ENCODE results near the gene TTC17. TPM values are rescaled to one million over a fixed set of nuclear protein-coding genes. Genes with fewer than 3 reads are reported as not detected.

Gene TTC17
- polyA plus RNA-seq, 3 donors = 34.7 to 82.5 (median 40.8) TPM

- Mint-ChIP-seq H3K27me3 (ENCODE audit: low read depth in 3 of 3) (peaks cover 0 to 4% (median 0%) of the 10 kb centered on the region in 3 donors), H3K27ac (no peak overlapping the region), H3K4me3 (no peak overlapping the region), H3K4me1 (peaks cover 4% of the 10 kb centered on the region), H3K36me3 (peaks cover 33 to 36% of the 10 kb centered on the region in 2 donors), H3K9me3 (peaks cover 0 to 2% (median 0%) of the 10 kb centered on the region in 7 donors)
- no CpG with 5 or more reads among the region's 1 CpG for WGBS (ENCODE audit: insufficient coverage)
- peaks cover 0 to 2% of the 10 kb centered on the region in 2 donors for H3K27me3 ChIP-seq (ENCODE audit: control insufficient read depth in 2 of 2, insufficient read depth in 2 of 2, low read length in 2 of 2)
- H3K4me2 ChIP-seq (replicated peaks; ENCODE audit: extremely low read depth, low read length, poor library complexity, severe bottlenecking) = no peak overlapping the region
- no peaks in the 10 kb centered on the region for H3K4me1 ChIP-seq (ENCODE audit: control insufficient read depth in 1 of 2, insufficient read depth in 2 of 2, low read length in 2 of 2)
- no peaks in the 10 kb centered on the region for H3K9me3 ChIP-seq (replicated peaks in 1 of 2; ENCODE audit: control insufficient read depth in 1 of 2, insufficient read depth in 1 of 2, low read length in 2 of 2)
- no peak overlapping the region for H3K9ac ChIP-seq (ENCODE audit: insufficient read depth, low read length, poor library complexity, severe bottlenecking)
- H3K4me3 ChIP-seq (replicated peaks in 1 of 3; ENCODE audit: low read depth in 2 of 3, low read length in 3 of 3) = no peak overlapping the region
- H3K36me3 ChIP-seq (replicated peaks in 1 of 2; ENCODE audit: control insufficient read depth in 1 of 2, insufficient read depth in 2 of 2, low read length in 2 of 2) = peaks cover 20 to 33% of the 10 kb centered on the region in 2 donors
- DNase-seq = no peak
- no peaks in the 10 kb centered on the region for H3K79me2 ChIP-seq (ENCODE audit: insufficient read depth, low read length)
- no peak overlapping the region for H3K27ac ChIP-seq (ENCODE audit: low read depth in 1 of 2, low read length in 2 of 2)
- no peak overlapping the region for H2AFZ ChIP-seq (ENCODE audit: insufficient read depth, low read depth, low read length, poor library complexity, severe bottlenecking)
- no peaks in the 10 kb centered on the region for H4K20me1 ChIP-seq (ENCODE audit: insufficient read depth, low read length)
- intact Hi-C loops (cut with micrococcal nuclease) = no loop called here
- no peak for TF ChIP-seq CTCF (IDR thresholded peaks at IDR 0.05)
These were observed 138.4 kb downstream of the TTC17 start for GRCh38 chr11:43497144-43497543.

DNA sequence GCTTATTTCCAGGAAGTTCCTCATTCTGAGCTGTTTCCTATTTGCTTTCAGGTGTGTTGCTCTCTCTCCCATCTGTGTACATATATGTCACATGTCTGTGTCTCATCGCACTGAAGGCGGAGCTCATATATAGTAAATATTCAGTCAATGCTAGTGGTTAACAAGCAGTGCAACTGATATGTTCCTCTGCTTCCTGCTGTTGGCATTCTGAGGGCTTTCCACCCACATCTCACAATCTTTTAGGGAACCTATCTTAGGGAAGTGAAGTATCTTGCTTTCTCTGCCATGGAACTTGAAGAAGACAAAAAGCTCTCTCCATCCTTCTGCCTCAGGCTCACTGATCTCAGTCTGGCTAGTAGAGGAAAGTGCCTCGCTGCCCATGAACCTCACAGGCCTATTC lies 139.8 kb downstream of the TTC17 start:
- no peak for DNase-seq
- no peaks in the 10 kb centered on the region for H3K79me2 ChIP-seq (ENCODE audit: insufficient read depth, low read length)
- H3K27ac ChIP-seq (ENCODE audit: low read depth in 1 of 2, low read length in 2 of 2) = no peak overlapping the region
- no peaks in the 10 kb centered on the region for H3K9me3 ChIP-seq (replicated peaks in 1 of 2; ENCODE audit: control insufficient read depth in 1 of 2, insufficient read depth in 1 of 2, low read length in 2 of 2)
- H3K4me3 Mint-ChIP-seq = peak overlapping the region in 1 of 2 donors; percentile 32
- no peak overlapping the region for H3K4me2 ChIP-seq (replicated peaks; ENCODE audit: extremely low read depth, low read length, poor library complexity, severe bottlenecking)
- H2AFZ ChIP-seq (ENCODE audit: insufficient read depth, low read depth, low read length, poor library complexity, severe bottlenecking) = no peak overlapping the region
- no peak for TF ChIP-seq CTCF (IDR thresholded peaks at IDR 0.05)
- H3K27me3 ChIP-seq (ENCODE audit: control insufficient read depth in 2 of 2, insufficient read depth in 2 of 2, low read length in 2 of 2) = peaks cover 0 to 2% of the 10 kb centered on the region in 2 donors
- intact Hi-C loops (cut with micrococcal nuclease) = no loop called here
- no peaks in the 10 kb centered on the region for H4K20me1 ChIP-seq (ENCODE audit: insufficient read depth, low read length)
- peaks cover 0 to 2% (median 0%) of the 10 kb centered on the region in 7 donors for H3K9me3 Mint-ChIP-seq
- H3K27me3 Mint-ChIP-seq (ENCODE audit: low read depth in 3 of 3) = peaks cover 0 to 4% (median under 1%) of the 10 kb centered on the region in 3 donors
- H3K4me3 ChIP-seq (replicated peaks in 1 of 3; ENCODE audit: low read depth in 2 of 3, low read length in 3 of 3) = no peak overlapping the region
- H3K27ac Mint-ChIP-seq = no peak overlapping the region
- H3K4me1 Mint-ChIP-seq = peaks cover 4% of the 10 kb centered on the region
- H3K4me1 ChIP-seq (ENCODE audit: control insufficient read depth in 1 of 2, insufficient read depth in 2 of 2, low read length in 2 of 2) = no peaks in the 10 kb centered on the region
- no peak overlapping the region for H3K9ac ChIP-seq (ENCODE audit: insufficient read depth, low read length, poor library complexity, severe bottlenecking)
- H3K36me3 Mint-ChIP-seq = peaks cover 19 to 22% of the 10 kb centered on the region in 2 donors
- peaks cover 6 to 19% of the 10 kb centered on the region in 2 donors for H3K36me3 ChIP-seq (replicated peaks in 1 of 2; ENCODE audit: control insufficient read depth in 1 of 2, insufficient read depth in 2 of 2, low read length in 2 of 2)
- no CpG with 5 or more reads among the region's 3 CpGs for WGBS (ENCODE audit: insufficient coverage)

All from CD14-positive monocyte (primary cell).